ENCODE results near the gene NAIF1.
"Not testable (repeated sequence)": the region's sequence is repeated elsewhere in the genome, so short reads cannot be mapped to it uniquely, and the experiment has no call there.

NAIF1 gene

GRCh38 chr9:128026255-128026772 is 40.8 kb downstream of the NAIF1 start:
- peak; percentile 66 for DNase-seq

GRCh38 chr9:128025736-128026135 is 41.4 kb downstream of the NAIF1 start:
- ATAC-seq (no peak), DNase-seq (no peak)

More at GRCh38 chr9:128026255-128026772, 40.8 kb downstream of the NAIF1 start:
- ATAC-seq: peak; percentile 56

GRCh38 chr9:128024761-128025308 is 42.3 kb downstream of the NAIF1 start:
- no peak for DNase-seq
- no peak for ATAC-seq

- DNase-seq, ATAC-seq: not testable (repeated sequence)
Observed at GRCh38 chr9:128023671-128024070, 43.4 kb downstream of the NAIF1 start.

GRCh38 chr9:128022886-128023285 is 44.2 kb downstream of the NAIF1 start:
- ATAC-seq (no peak), DNase-seq (no peak)

- ATAC-seq (no peak), DNase-seq (no peak)
Observed at GRCh38 chr9:128021098-128021497, 46.0 kb downstream of the NAIF1 start.

GRCh38 chr9:128020692-128021091 is 46.4 kb downstream of the NAIF1 start:
- ATAC-seq (peak; percentile 11), DNase-seq (no peak)

GRCh38 chr9:128015696-128016095 is 51.4 kb downstream of the NAIF1 start:
- DNase-seq: no peak
- no peak for ATAC-seq
